Chondrocyte (in vitro differentiated cells): ENCODE measurements around the gene THRB. TPM values are rescaled to one million over a fixed set of nuclear protein-coding genes. Genes with fewer than 3 reads are reported as not detected.

Experiments used
- DNase-seq: peaks from one replicate; pipeline ENCODE4 v3.0.0; 2021; ENCODE audit warnings: mixed read lengths, low spot score
- H3K27ac Mint-ChIP-seq: one replicate; pipeline ENCODE4 v1.8.0; 2021; ENCODE audit warnings: mild to moderate bottlenecking, moderate library complexity, mixed read lengths; ENCODE audit not compliant: unreplicated experiment
- H3K27me3 Mint-ChIP-seq: 2 replicates; pipeline ENCODE4 v1.8.0; 2021; ENCODE audit warnings: low read depth, mixed read lengths
- H3K36me3 Mint-ChIP-seq: 2 replicates; pipeline ENCODE4 v1.8.0; 2021; ENCODE audit warnings: low read depth, mixed read lengths
- H3K4me1 Mint-ChIP-seq: 2 replicates; pipeline ENCODE4 v1.8.0; 2021; ENCODE audit warnings: low read depth, mild to moderate bottlenecking, mixed read lengths
- H3K4me3 Mint-ChIP-seq: one replicate; pipeline ENCODE4 v1.8.0; 2021; ENCODE audit warnings: mild to moderate bottlenecking, moderate library complexity, mixed read lengths; ENCODE audit not compliant: unreplicated experiment
- H3K9me3 Mint-ChIP-seq: 2 replicates; pipeline ENCODE4 v1.8.0; 2021; ENCODE audit warnings: low read depth, mixed read lengths
- CTCF ChIP-seq: fragments of 200-600 bp; sonication (generic); IDR thresholded peaks from 2 replicates; pipeline ENCODE4 v1.5.0; 2021; ENCODE audit warnings: antibody characterized with exemption, mild to moderate bottlenecking, moderate library complexity
- total RNA-seq: library from RNA; stranded (reverse); gene quantifications from 3 replicates; pipeline ENCODE4 v1.2.1, GENCODE V29; 2021

Gene THRB
- total RNA-seq, 1 donor from 2014 or later: 3.8 TPM

GRCh38 chr3:24496529-24497482 lies 2.2 kb upstream of the THRB start:
- Mint-ChIP-seq H3K27me3 (peaks cover 7% of the 10 kb centered on the region), H3K4me1 (peaks cover 19% of the 10 kb centered on the region), H3K36me3 (no peaks in the 10 kb centered on the region), H3K9me3 (no peaks in the 10 kb centered on the region), H3K4me3 (no peak overlapping the region), H3K27ac (no peak overlapping the region)
- DNase-seq: peak; percentile 77
- peak; percentile 77 for TF ChIP-seq CTCF

- peak overlapping the region; percentile 57 for H3K27ac Mint-ChIP-seq
- peaks cover 11% of the 10 kb centered on the region for H3K27me3 Mint-ChIP-seq
- peak; percentile 59 for TF ChIP-seq CTCF
These were observed 810 bp upstream of the THRB start for GRCh38 chr3:24495326-24495994.

GRCh38 chr3:24493746-24494617 lies 668 bp downstream of the THRB start:
- Mint-ChIP-seq H3K4me3 (peak overlapping the region; percentile 96), H3K36me3 (no peaks in the 10 kb centered on the region), H3K4me1 (peaks cover 19% of the 10 kb centered on the region), H3K27ac (peak overlapping the region; percentile 80), H3K9me3 (no peaks in the 10 kb centered on the region), H3K27me3 (peaks cover 11% of the 10 kb centered on the region)
- peak; percentile 87 for DNase-seq
- peak; percentile 9 for TF ChIP-seq CTCF

More at GRCh38 chr3:24495326-24495994, 810 bp upstream of the THRB start:
- Mint-ChIP-seq H3K9me3 (no peaks in the 10 kb centered on the region), H3K4me3 (peak overlapping the region; percentile 80), H3K4me1 (peaks cover 19% of the 10 kb centered on the region), H3K36me3 (no peaks in the 10 kb centered on the region)
- peak; percentile 85 for DNase-seq

DNA sequence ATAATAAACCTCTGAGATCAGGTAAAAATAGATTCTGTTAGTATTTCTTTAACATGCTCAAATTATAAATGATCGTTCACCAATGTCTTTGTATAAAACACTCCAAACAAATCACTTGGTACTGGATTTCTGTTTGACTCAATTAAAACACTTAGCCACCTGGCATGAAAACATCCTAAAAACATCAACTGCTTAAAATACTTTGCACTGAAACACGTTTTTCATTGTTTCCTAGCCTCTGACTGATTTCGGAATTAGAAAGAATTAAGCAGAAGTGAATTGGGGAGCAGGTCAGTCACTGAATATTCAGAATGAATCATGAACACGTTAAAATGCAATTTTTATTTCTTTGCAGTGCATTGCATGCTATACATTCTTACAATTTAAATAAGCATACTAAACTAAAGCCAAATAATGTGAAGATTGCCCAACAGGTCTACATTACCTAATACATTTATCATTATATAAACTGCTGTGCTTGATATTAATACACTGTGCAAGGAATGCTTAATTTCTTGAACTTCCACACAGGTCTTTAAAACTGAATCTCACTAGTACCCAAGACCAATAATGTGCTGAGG lies 1.6 kb downstream of the THRB start:
- Mint-ChIP-seq H3K36me3 (no peaks in the 10 kb centered on the region), H3K27ac (no peak overlapping the region), H3K27me3 (peaks cover 11% of the 10 kb centered on the region), H3K4me1 (peaks cover 20% of the 10 kb centered on the region), H3K4me3 (peak overlapping the region; percentile 96), H3K9me3 (no peaks in the 10 kb centered on the region)
- TF ChIP-seq CTCF: no peak
- no peak for DNase-seq
